Endothelial cell of umbilical vein (primary cell): Measurements from ENCODE around the gene ZNF143. TPM values are rescaled to one million over a fixed set of nuclear protein-coding genes. Genes with fewer than 3 reads are reported as not detected.

Source experiments
- BruUV-seq: library from RNA; stranded (reverse); fragments of 400-500 nt; replicated peaks from 2 replicates; lab custom pipeline; 2021; lab: Mats Ljungman, UMichigan
- CTCF ChIA-PET: fragments of 300-600, 350-600 bp; sonication (Branson Sonifier 250); formaldehyde crosslinking; loops from one replicate; lab custom pipeline; 2021; ENCODE audit warnings: antibody characterized with exemption, inconsistent platforms; lab: Charles Lee
- POLR2A ChIA-PET: fragments of 300-600, 350-600 bp; sonication (Branson Sonifier 250); formaldehyde crosslinking; loops from one replicate; lab custom pipeline; 2021; ENCODE audit warnings: antibody characterized with exemption, inconsistent platforms; lab: Charles Lee
- DNase-seq: peaks from one replicate; pipeline ENCODE4 v3.0.0-alpha.2; 2011; ENCODE audit warnings: low read depth, low spot score
- FAIRE-seq: peaks from 2 replicates; lab custom pipeline; 2011; peaks lifted over from hg19 to GRCh38; lab: Jason Lieb, UNC
- H2AFZ ChIP-seq: 2 replicates; pipeline ENCODE4 v1.6.0; 2012; ENCODE audit warnings: low read depth, low read length, control low read depth, inconsistent platforms
- H3K27ac ChIP-seq: 2 replicates; pipeline ENCODE4 v1.5.1; 2011; ENCODE audit warnings: low read depth, mild to moderate bottlenecking, control low read depth, low read length, moderate library complexity; ENCODE audit not compliant: insufficient read depth
- H3K27me3 ChIP-seq, 2 experiments: 2 replicates each; pipeline versions ENCODE4 v1.6.0 to v1.6.1; 2011; ENCODE audit warnings: low read length in 2 of 2, mixed read lengths in 1 of 2; ENCODE audit not compliant: control insufficient read depth in 2 of 2, insufficient read depth in 2 of 2
- H3K36me3 ChIP-seq, 2 experiments: 2 replicates in 1 of 2; 3 replicates in 1 of 2; pipeline ENCODE4 v1.5.1; 2011; ENCODE audit warnings: low read length in 2 of 2, mild to moderate bottlenecking in 1 of 2, moderate library complexity in 1 of 2; ENCODE audit not compliant: control insufficient read depth in 2 of 2, insufficient read depth in 2 of 2; ENCODE audit errors: extremely low read depth in 1 of 2
- H3K4me1 ChIP-seq: 3 replicates; pipeline ENCODE4 v1.5.1; 2011; ENCODE audit warnings: mild to moderate bottlenecking, low read length; ENCODE audit not compliant: control insufficient read depth, insufficient read depth; ENCODE audit errors: extremely low read depth
- H3K4me2 ChIP-seq: 2 replicates; pipeline ENCODE4 v1.6.1; 2011; ENCODE audit warnings: low read length, control low read depth, mixed read lengths; ENCODE audit not compliant: insufficient read depth
- H3K4me3 ChIP-seq, 3 experiments: fragments of 200-600 bp in 1 of 3; sonication (generic), shearing (Covaris generic) in 1 of 3; replicated peaks in 1 of 3; 2 replicates each; pipeline ENCODE4 v1.5.1; 2011 to 2016; ENCODE audit warnings: control low read depth in 3 of 3, low read length in 3 of 3, mild to moderate bottlenecking in 2 of 3, inconsistent platforms in 1 of 3, low read depth in 1 of 3, moderate library complexity in 1 of 3; ENCODE audit not compliant: insufficient read depth in 1 of 3
- H3K79me2 ChIP-seq: 2 replicates; pipeline ENCODE4 v1.6.0; 2012; ENCODE audit warnings: low read length, inconsistent platforms; ENCODE audit not compliant: control insufficient read depth, insufficient read depth
- H3K9ac ChIP-seq: replicated peaks from 2 replicates; pipeline ENCODE3; 2011; ENCODE audit warnings: low read length, control low read depth; ENCODE audit not compliant: insufficient read depth; ENCODE audit errors: extremely low read depth
- H3K9me1 ChIP-seq: replicated peaks from 3 replicates; pipeline ENCODE4 v1.6.0; 2011; ENCODE audit warnings: mild to moderate bottlenecking, low read length; ENCODE audit not compliant: control insufficient read depth, insufficient read depth; ENCODE audit errors: extremely low read depth
- H3K9me3 ChIP-seq: replicated peaks from 2 replicates; pipeline ENCODE4 v1.5.1; 2012; ENCODE audit warnings: low read length, inconsistent platforms; ENCODE audit not compliant: control insufficient read depth, insufficient read depth
- H4K20me1 ChIP-seq: replicated peaks from 2 replicates; pipeline ENCODE3; 2011; ENCODE audit warnings: mild to moderate bottlenecking, low read length; ENCODE audit not compliant: control insufficient read depth, insufficient read depth; ENCODE audit errors: extremely low read depth
- EZH2 ChIP-seq: IDR thresholded peaks from 2 replicates; pipeline ENCODE4 v1.6.1; 2012; ENCODE audit warnings: borderline replicate concordance, low read depth, mild to moderate bottlenecking, moderate library complexity, low read length, inconsistent platforms; ENCODE audit not compliant: severe bottlenecking
- FOS ChIP-seq: IDR thresholded peaks from 2 replicates; pipeline ENCODE4 v1.6.1; 2011; ENCODE audit warnings: mild to moderate bottlenecking, low read length, moderate library complexity, borderline replicate concordance; ENCODE audit not compliant: insufficient read depth
- GATA2 ChIP-seq: IDR thresholded peaks from 2 replicates; pipeline ENCODE4 v1.7.0; 2011; ENCODE audit warnings: low read depth, mild to moderate bottlenecking, moderate library complexity, mixed read lengths, low read length; ENCODE audit not compliant: insufficient read length, insufficient read depth
- JUN ChIP-seq: IDR thresholded peaks from 2 replicates; pipeline ENCODE4 v1.6.1; 2011; ENCODE audit warnings: borderline replicate concordance, low read depth; ENCODE audit not compliant: insufficient read length, insufficient read depth
- MAX ChIP-seq: IDR thresholded peaks from 2 replicates; pipeline ENCODE4 v1.6.1; 2011; ENCODE audit not compliant: insufficient read depth, insufficient read length
- MYC ChIP-seq: IDR thresholded peaks from one replicate; pipeline ENCODE4 v1.6.1; 2011; ENCODE audit warnings: mild to moderate bottlenecking, low read depth, low read length
- POLR2A ChIP-seq: IDR thresholded peaks from 2 replicates; pipeline ENCODE4 v1.6.1; 2012; ENCODE audit warnings: low read depth, mild to moderate bottlenecking, control low read depth, low read length
- POLR2AphosphoS5 ChIP-seq: IDR thresholded peaks from 2 replicates; pipeline ENCODE4 v1.6.1; 2012; ENCODE audit warnings: low read depth, mild to moderate bottlenecking, control low read depth, low read length, moderate library complexity; ENCODE audit not compliant: insufficient read depth
- dilution Hi-C: fragments of 300-500 bp; cut with MboI; formaldehyde crosslinking; loops from one replicate; pipeline ENCODE4 v1.15.0; 2019; ENCODE audit warnings: low sequenced_read_pairs; ENCODE audit not compliant: extremely low pct_ligation_motif_present
- intact Hi-C: fragments of 100-400 bp; cut with micrococcal nuclease; formaldehyde crosslinking; loops from one replicate; pipeline ENCODE4 v1.10.0; 2022
- polyA plus RNA-seq, 4 experiments: library from polyadenylated mRNA; depleted of rRNA in 3 of 4; stranded (reverse) in 3 of 4; unstranded in 1 of 4; fragments of >200 nt; gene quantifications; 2 replicates each; pipeline versions ENCODE4 v1.2.1 to v1.2.3, GENCODE V29; 2011 to 2012; ENCODE audit warnings: missing spikeins in 1 of 4
- total RNA-seq: library from RNA; stranded (reverse); gene quantifications from 2 replicates; pipeline ENCODE4 v1.2.3, GENCODE V29; 2021
- TF ChIP-seq, protein P1 (sequence below), 2 donors: IDR thresholded peaks; 1 replicate in 1 of 2; 2 replicates in 1 of 2; pipeline ENCODE4 v1.5.1; 2011; ENCODE audit warnings: low read length in 2 of 2, mild to moderate bottlenecking in 2 of 2, moderate library complexity in 2 of 2, control low read depth in 1 of 2, inconsistent platforms in 1 of 2, low read depth in 1 of 2; ENCODE audit not compliant: insufficient read depth in 1 of 2; ENCODE audit errors: extremely low read depth in 1 of 2

The ZNF143 gene
- total and polyA plus RNA-seq, 2 donors (not counting 3 experiments of a cell fraction or from before 2014, with no cell fraction given) = 19.0 to 29.8 TPM

GRCh38 chr11:9507277-9507580 is 46.4 kb downstream of the ZNF143 start:
- BruUV-seq = no TSS peak
- H3K9me3 ChIP-seq = no peaks in the 10 kb centered on the region
- TF ChIP-seq JUN = no peak
- no peaks in the 10 kb centered on the region for H3K79me2 ChIP-seq
- H3K4me3 ChIP-seq = no peak overlapping the region
- no peaks in the 10 kb centered on the region for H3K9me1 ChIP-seq
- H3K36me3 ChIP-seq = no peaks in the 10 kb centered on the region
- H3K4me2 ChIP-seq = no peak overlapping the region
- H3K9ac ChIP-seq = no peak overlapping the region
- DNase-seq (no peak), FAIRE-seq (no peak)
- intact Hi-C loops = loop anchor here (2.0 to 5.0 kb wide), 4 partner anchors 60 to 592 kb away; no protein-coding TSS in a partner anchor
- ChIA-PET CTCF (interaction anchor here (0.6 to 5.3 kb wide), 62 partner anchors 9 to 1286 kb away, joined by 3 to 101 read pairs (median 6); partner anchors contain the start of genes AKIP1, DENND5A, IPO7 and TMEM9B), POLR2A (interaction anchor here (1.2 kb wide), 1 partner anchor 48 kb away, joined by 5 read pairs; no protein-coding TSS in a partner anchor)
- H3K4me1 ChIP-seq = no peaks in the 10 kb centered on the region
- no peak overlapping the region for H3K27ac ChIP-seq
- dilution Hi-C loops = no loop called here
- H2AFZ ChIP-seq = no peak overlapping the region
- H4K20me1 ChIP-seq = no peaks in the 10 kb centered on the region
- no peaks in the 10 kb centered on the region for H3K27me3 ChIP-seq

DNA sequence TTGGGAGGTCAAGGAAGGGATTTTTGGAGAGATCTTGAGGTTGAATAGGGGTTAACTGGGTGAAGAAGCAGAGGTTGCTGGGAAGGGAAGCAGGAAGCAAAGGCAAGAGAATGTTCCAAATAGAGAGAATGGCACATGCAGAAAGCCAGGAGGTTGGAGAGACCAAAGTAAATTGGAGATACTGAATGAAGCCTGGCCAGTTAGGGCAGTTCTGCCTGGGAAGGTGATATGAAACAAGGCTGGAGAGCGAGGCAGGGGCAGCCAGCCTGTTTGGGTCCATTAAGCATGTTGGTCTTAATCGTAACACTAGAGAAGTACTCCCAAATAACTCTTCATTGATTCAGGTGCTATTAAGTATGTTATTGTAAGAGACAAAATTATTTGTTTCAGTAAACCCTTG is 48.2 kb downstream of the ZNF143 start:
- no peak overlapping the region for H2AFZ ChIP-seq
- CTCF ChIA-PET = no interaction called here
- FAIRE-seq (no peak), DNase-seq (no peak)
- no peaks in the 10 kb centered on the region for H3K79me2 ChIP-seq
- POLR2A ChIA-PET = no interaction called here
- H3K27ac ChIP-seq = no peak overlapping the region
- dilution Hi-C loops (no loop called here), intact Hi-C loops (loop anchor here (5.0 kb wide), 2 partner anchors 62 to 542 kb away; no protein-coding TSS in a partner anchor)
- H3K36me3 ChIP-seq = peaks cover 4 to 8% of the 10 kb centered on the region in 2 experiments
- no peaks in the 10 kb centered on the region for H3K27me3 ChIP-seq
- H3K9me3 ChIP-seq = no peaks in the 10 kb centered on the region
- H3K4me3 ChIP-seq = no peak overlapping the region
- H3K4me1 ChIP-seq = no peaks in the 10 kb centered on the region
- H3K9me1 ChIP-seq = no peaks in the 10 kb centered on the region
- H3K9ac ChIP-seq = no peak overlapping the region
- H4K20me1 ChIP-seq = no peaks in the 10 kb centered on the region
- no TSS peak for BruUV-seq
- TF ChIP-seq POLR2AphosphoS5 (no peak), GATA2 (no peak), MYC (no peak), JUN (no peak), FOS (no peak), MAX (no peak), EZH2 (no peak), POLR2A (no peak)
- TF ChIP-seq, protein P1, sequence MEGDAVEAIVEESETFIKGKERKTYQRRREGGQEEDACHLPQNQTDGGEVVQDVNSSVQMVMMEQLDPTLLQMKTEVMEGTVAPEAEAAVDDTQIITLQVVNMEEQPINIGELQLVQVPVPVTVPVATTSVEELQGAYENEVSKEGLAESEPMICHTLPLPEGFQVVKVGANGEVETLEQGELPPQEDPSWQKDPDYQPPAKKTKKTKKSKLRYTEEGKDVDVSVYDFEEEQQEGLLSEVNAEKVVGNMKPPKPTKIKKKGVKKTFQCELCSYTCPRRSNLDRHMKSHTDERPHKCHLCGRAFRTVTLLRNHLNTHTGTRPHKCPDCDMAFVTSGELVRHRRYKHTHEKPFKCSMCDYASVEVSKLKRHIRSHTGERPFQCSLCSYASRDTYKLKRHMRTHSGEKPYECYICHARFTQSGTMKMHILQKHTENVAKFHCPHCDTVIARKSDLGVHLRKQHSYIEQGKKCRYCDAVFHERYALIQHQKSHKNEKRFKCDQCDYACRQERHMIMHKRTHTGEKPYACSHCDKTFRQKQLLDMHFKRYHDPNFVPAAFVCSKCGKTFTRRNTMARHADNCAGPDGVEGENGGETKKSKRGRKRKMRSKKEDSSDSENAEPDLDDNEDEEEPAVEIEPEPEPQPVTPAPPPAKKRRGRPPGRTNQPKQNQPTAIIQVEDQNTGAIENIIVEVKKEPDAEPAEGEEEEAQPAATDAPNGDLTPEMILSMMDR (IDR thresholded peaks at IDR 0.05; ENCODE audit: extremely low read depth in 1 of 2, insufficient read depth in 1 of 2, low read depth in 1 of 2, low read length in 2 of 2) = no peak
- no peak overlapping the region for H3K4me2 ChIP-seq
